Pancreas (tissue), 10 donors: ENCODE data around the gene ADCY5. TPM values are rescaled to one million over a fixed set of nuclear protein-coding genes. Genes with fewer than 3 reads are reported as not detected.

Source experiments
- ATAC-seq, 4 donors: fragments of 200-7000 bp; cut with Tn5 transposase; one replicate each; pipeline versions ENCODE4 v1.8.0 to v1.9.1; 2020; ENCODE audit warnings: mild to moderate bottlenecking in 4 of 4, moderate library complexity in 4 of 4
- DNase-seq, 6 donors: peaks; one replicate each; pipeline ENCODE4 v3.0.0-alpha.2; 2020
- FAIRE-seq: peaks from 2 replicates; lab custom pipeline; 2012; peaks lifted over from hg19 to GRCh38; lab: Jason Lieb, UNC
- H3K27ac ChIP-seq, 4 donors: fragments of 200-600 bp; sonication (generic); 1 replicate in 3 of 4; 2 replicates in 1 of 4; pipeline versions ENCODE4 v1.5.0 to v1.8.0; 2020
- H3K27me3 ChIP-seq, 4 donors: fragments of 200-600 bp; one replicate each; pipeline ENCODE4 v1.8.0; 2021
- H3K36me3 ChIP-seq, 3 donors: fragments of 200-600 bp; sonication (generic) in 1 of 3; one replicate each; pipeline versions ENCODE4 v1.5.0 to v1.8.0; 2020 to 2021
- H3K4me1 ChIP-seq, 3 donors: fragments of 200-600 bp; one replicate each; pipeline ENCODE4 v1.8.0; 2021
- H3K4me3 ChIP-seq, 4 donors: fragments of 200-600 bp; sonication (generic) in 2 of 4; one replicate each; pipeline versions ENCODE4 v1.5.0 to v1.8.0; 2020 to 2021
- H3K9me3 ChIP-seq, 4 donors: fragments of 200-600 bp; one replicate each; pipeline ENCODE4 v1.8.0; 2021
- CTCF ChIP-seq, 4 donors: fragments of 200-600 bp; sonication (generic) in 3 of 4; IDR thresholded peaks; one replicate each; pipeline versions ENCODE4 v1.5.0 to v1.8.0; 2021; ENCODE audit warnings: antibody characterized with exemption in 4 of 4
- WGBS, 2 donors: extraction: QIAGEN DNeasy Blood & Tissue Kit; methylation state at CpG; one replicate each; pipeline ENCODE4 v1.1.7; 2013; 5-methylcytosine and 5-hydroxymethylcytosine counted together
- intact Hi-C, 3 donors: fragments of 100-400 bp; cut with DNase I; formaldehyde crosslinking; loops; one replicate each; pipeline versions ENCODE4 v1.11.1 to v1.14.2; 2022
- polyA plus RNA-seq, 2 donors: library from polyadenylated mRNA; stranded (reverse); fragments of 200-250 nt; gene quantifications; one replicate each; pipeline ENCODE4 v1.2.3, GENCODE V29; 2013
- total RNA-seq, 6 donors: library from RNA; stranded (reverse); fragmentation: NEBNext Ultra II Directional in 4 of 6; extraction: Animal tissue kit (Norgen Biotek cat#: 25700) in 4 of 6; gene quantifications; one replicate each; pipeline versions ENCODE4 v1.2.1 to v1.2.4, GENCODE V29; 2021 to 2023
- donor health status: healthy with polysubstance abuse.
- donor health status: DM: no; HTN: no; CAD: no; lungs with moderate emphysema.
- donor health status: DM: no; HTN: no; CAD: no.
- donor health status: control.
- donor health status: control.
- donor health status: Bipolar disorder and iron deficiency.
- donor health status: DM: yes; HTN: yes; CAD: no.
- donor health status: DM: no; HTN: no; CAD: no.
- donor health status: DM: no; HTN: no; CAD: no.
- donor health status: DM: yes; HTN: yes; CAD: no.

Gene ADCY5
- total and polyA plus RNA-seq, 8 donors: 6.0 to 13.4 (median 9.6) TPM

DNA sequence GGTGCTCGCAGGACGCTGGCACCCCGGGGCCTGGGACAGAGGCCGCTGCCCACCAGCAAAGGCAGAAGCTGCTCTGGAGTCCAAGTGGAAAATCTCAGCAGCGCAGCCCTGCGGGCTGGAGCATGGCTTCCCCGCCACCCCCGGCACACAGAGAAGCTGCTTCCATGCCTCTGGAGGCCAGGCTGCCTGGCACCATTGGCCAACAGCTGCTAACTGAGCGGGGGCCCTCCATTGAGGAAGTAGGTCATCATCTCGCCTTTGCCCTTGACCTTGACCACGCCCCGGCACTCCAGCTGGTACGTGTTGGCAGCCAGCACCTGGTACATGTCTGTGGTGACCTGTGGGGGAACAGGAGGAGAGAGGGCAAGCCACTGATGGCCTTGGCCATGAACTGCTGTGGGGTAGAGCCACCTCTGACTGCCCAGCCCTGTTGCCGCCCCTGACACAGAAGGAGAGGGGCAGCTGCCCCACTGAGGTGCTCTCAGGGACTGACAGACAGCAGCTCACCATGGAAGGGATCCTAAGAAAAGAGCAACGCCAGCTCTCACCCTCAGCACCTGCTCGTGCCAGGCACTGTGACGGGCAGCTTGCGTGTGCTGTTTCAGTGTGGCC lies 164.4 kb downstream of the ADCY5 start:
- 67 to 69% methylated on average over 18 of the region's 18 CpGs for WGBS, 2 donors
- H3K27ac ChIP-seq: no peak overlapping the region
- H3K27me3 ChIP-seq: no peaks in the 10 kb centered on the region
- ATAC-seq (no peak), FAIRE-seq (no peak), DNase-seq (peak in 2 of 6 donors; percentile 8 to 45)
- no peak for TF ChIP-seq CTCF (IDR thresholded peaks at IDR 0.05)
- no peaks in the 10 kb centered on the region for H3K9me3 ChIP-seq
- peaks cover 0 to 2% (median 0%) of the 10 kb centered on the region in 3 donors for H3K36me3 ChIP-seq
- intact Hi-C loops: no loop called here
- H3K4me1 ChIP-seq: no peaks in the 10 kb centered on the region
- H3K4me3 ChIP-seq: no peak overlapping the region

GRCh38 chr3:123283657-123284398 lies 165.1 kb downstream of the ADCY5 start:
- Histone ChIP-seq H3K9me3 (no peaks in the 10 kb centered on the region), H3K27ac (no peak overlapping the region), H3K4me3 (no peak overlapping the region), H3K27me3 (no peaks in the 10 kb centered on the region), H3K36me3 (no peaks in the 10 kb centered on the region), H3K4me1 (no peaks in the 10 kb centered on the region)
- 75 to 84% methylated on average over 17 of the region's 17 CpGs for whole genome bisulfite sequencing, 2 donors
- FAIRE-seq: no peak
- TF ChIP-seq CTCF (IDR thresholded peaks at IDR 0.05): no peak
- intact Hi-C loops: no loop called here
- DNase-seq: peak in 1 of 6 donors; percentile 38
- no peak for ATAC-seq

DNA sequence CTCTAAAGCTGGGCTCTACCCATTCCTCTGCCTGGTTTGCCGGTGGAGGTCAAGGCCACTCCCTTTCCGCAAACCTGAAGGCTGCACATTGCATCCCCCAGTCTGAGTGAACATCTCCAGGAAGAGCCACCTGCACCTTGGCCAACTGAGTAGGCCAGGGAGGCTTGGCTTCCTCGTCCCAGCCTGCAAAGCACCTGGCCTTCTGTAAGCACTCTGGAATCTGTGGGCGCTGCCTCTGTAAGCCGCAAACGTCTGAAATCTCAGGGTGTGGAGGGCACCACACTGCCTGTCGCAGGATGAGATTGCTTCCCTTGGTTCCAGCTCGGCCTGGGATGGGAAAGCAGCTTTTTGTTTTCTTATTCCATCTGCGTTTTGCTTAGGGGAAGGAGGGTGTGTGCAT lies 165.8 kb downstream of the ADCY5 start:
- no peak for TF ChIP-seq CTCF (IDR thresholded peaks at IDR 0.05)
- H3K36me3 ChIP-seq: no peaks in the 10 kb centered on the region
- no peak overlapping the region for H3K4me3 ChIP-seq
- no peak for FAIRE-seq
- DNase-seq: no peak
- ATAC-seq: no peak
- intact Hi-C loops: no loop called here
- no peak overlapping the region for H3K27ac ChIP-seq
- H3K4me1 ChIP-seq: no peaks in the 10 kb centered on the region
- no peaks in the 10 kb centered on the region for H3K9me3 ChIP-seq
- no peaks in the 10 kb centered on the region for H3K27me3 ChIP-seq
- WGBS, 2 donors: 69 to 83% methylated on average over 9 of the region's 9 CpGs

GRCh38 chr3:123282461-123282860 lies 166.4 kb downstream of the ADCY5 start:
- WGBS, 2 donors: 81 to 85% methylated on average over 8 of the region's 8 CpGs
- no peak for FAIRE-seq
- peak in 1 of 6 donors; percentile 31 for DNase-seq
- H3K27ac ChIP-seq: no peak overlapping the region
- H3K27me3 ChIP-seq: no peaks in the 10 kb centered on the region
- H3K9me3 ChIP-seq: no peaks in the 10 kb centered on the region
- no peak overlapping the region for H3K4me3 ChIP-seq
- no peaks in the 10 kb centered on the region for H3K4me1 ChIP-seq
- intact Hi-C loops: no loop called here
- no peak for TF ChIP-seq CTCF (IDR thresholded peaks at IDR 0.05)
- no peaks in the 10 kb centered on the region for H3K36me3 ChIP-seq
- no peak for ATAC-seq

GRCh38 chr3:123281929-123282328 lies 167.0 kb downstream of the ADCY5 start:
- ATAC-seq (no peak), FAIRE-seq (no peak), DNase-seq (no peak)
- no peaks in the 10 kb centered on the region for H3K4me1 ChIP-seq
- no peaks in the 10 kb centered on the region for H3K36me3 ChIP-seq
- no peak for TF ChIP-seq CTCF (IDR thresholded peaks at IDR 0.05)
- WGBS, 2 donors: 93 to 94% methylated on average over 2 of the region's 2 CpGs
- H3K27me3 ChIP-seq: no peaks in the 10 kb centered on the region
- intact Hi-C loops: no loop called here
- H3K9me3 ChIP-seq: no peaks in the 10 kb centered on the region
- H3K4me3 ChIP-seq: no peak overlapping the region
- no peak overlapping the region for H3K27ac ChIP-seq
